NCI-H1930 (cell line): ENCODE measurements around the gene ADAMTSL1.

Experiments used
- DNase-seq, 2 experiments: peaks; one replicate each; lab custom pipeline; 2025; lab: John Stamatoyannopoulos, UW

The ADAMTSL1 gene

GRCh38 chr9:18467696-18468095, 6.3 kb upstream of the ADAMTSL1 start:
- DNase-seq, result no peak

DNA sequence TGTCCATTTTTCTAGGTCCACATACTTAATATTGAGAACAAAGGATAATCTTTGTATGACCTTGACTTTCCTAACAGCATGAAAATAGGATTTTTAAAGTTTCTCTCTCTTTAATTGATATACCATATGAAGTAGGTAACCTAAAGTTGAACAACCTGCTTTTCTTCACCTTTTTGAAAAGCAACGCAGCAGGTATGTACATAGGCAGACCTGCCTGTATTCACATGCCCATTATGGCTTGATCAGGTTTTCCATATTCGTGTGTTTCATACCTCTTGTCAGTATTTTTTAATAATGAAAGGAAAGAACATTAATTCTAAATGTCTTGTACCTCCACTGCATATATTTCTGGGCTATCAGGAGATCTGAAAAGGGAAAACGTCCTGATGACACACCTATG, 1.5 kb upstream of the ADAMTSL1 start:
- DNase-seq, result no peak

- DNase-seq, result no peak
These were observed 1.1 kb upstream of the ADAMTSL1 start for GRCh38 chr9:18472841-18473251.

DNA sequence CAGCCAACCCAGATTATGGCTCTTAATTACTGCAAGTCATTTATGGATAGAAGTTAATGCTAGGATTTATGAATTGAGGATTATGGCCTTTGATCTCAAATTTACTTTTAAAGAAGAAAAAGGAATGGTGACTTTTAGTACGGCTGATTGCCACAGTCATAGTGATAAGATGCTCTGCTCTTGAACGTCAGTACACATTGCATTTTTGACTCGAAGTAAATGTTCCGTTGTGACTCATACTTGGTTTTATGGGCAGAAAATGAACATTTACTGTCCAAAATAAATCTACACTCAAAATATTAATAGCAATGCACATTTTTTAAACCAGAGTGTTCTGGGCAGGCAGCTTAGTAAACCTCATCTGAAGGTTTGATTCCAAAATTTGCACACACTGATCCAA, 830 bp downstream of the ADAMTSL1 start:
- DNase-seq, result no peak

- DNase-seq, result no peak
These were observed 3.2 kb downstream of the ADAMTSL1 start for GRCh38 chr9:18477121-18477660.

DNA sequence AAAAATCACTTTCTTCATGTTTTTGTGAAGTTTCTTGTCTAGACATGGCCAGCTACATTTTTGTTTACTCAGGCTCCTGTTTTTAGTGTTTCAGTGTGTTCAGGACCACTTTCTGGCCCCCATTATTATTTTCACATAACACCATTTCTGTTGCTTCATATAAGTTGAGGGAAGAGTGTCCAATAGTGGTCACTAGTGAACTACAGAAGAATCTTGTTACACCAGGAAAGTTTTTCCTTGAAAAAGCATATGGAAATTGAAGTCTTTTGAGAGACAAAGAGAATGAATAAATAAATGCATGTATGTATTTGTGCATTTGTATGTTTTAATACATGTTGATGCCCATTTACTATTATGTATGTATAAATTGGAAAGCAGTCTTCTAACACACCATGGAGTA, 3.8 kb downstream of the ADAMTSL1 start:
- no peak for DNase-seq

DNA sequence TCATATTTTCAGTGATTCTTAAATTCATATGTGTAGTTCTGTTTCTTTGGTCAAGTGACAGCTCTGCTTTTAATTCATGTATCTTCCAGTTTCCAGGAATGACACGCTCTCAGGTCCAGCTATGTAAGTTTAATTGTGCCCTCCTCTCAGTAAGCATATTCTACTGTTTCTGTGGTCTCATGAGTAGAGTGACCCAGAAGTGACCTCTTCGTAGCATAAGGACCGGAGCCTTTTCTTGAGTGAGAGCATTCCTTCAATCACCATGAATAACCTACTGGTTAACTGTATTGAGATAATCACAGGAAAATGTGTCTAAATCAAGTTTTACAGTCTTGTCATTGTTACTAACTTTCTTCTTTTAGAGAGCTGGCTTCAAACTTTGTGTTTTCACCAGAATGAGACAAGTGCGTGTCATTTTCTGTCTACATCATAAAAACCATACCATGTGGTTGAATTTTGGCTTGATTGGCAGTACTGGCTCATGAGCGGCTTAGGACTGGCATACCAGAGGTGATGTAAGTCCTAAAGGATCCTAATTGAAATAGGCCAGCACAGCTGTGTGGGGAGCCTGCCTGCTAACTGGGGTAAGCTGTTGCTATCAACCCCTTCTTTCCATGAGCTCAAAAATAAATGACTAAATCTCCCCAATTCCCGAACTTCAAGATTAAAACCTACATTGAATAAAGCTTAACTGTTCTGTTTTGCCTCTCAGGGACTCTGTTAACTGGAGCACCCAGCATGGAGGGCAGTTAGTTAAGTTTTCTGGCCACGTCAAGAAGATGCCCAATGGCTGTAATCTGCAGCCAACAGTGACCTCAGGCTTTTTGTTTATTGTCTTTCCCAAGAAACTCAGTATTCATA, 4.8 kb downstream of the ADAMTSL1 start:
- no peak for DNase-seq

GRCh38 chr9:18479405-18479804, 5.5 kb downstream of the ADAMTSL1 start:
- no peak for DNase-seq

DNA sequence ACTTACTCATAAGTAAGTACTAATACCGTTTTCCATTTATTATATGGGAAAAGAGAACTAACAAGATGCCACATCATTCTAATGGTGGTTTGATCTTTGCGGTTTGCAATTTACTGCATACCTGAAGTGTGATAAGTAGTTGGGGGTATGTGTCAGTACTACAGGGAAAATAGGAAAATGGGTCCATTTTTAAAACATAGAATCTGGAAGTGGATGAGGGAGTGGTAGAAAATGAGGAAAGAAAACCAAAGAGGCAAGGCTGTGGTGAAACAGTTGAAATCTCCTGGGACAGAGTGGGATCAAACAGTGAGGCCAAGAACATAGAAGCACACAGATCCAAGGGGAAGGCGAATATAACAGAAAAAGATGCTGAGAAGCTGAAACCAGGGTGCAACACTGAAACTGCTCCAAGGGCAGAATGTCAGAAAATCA, 6.7 kb downstream of the ADAMTSL1 start:
- no peak for DNase-seq

DNA sequence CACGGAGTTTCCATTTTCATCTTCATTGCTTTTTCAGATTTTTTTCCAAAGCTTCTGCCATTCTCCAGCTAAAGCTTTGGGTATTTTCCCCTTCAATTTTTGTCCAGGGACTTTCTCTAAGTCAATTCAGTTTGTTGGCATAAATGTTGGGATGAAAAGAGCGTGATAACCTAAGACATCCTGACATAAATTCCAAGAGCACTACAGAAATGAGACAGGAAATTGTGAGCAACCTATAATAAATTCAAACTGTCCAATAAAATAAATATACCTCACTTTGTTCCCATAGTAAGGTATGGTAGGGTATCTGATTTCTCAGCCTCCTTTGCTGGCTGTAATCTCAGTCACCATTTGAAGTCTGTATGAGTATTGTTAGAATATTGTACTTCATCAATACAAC, 8.4 kb downstream of the ADAMTSL1 start:
- DNase-seq, result no peak

- DNase-seq, result no peak
These were observed 11.8 kb downstream of the ADAMTSL1 start for GRCh38 chr9:18485714-18486113.

- no peak for DNase-seq
These were observed 13.7 kb downstream of the ADAMTSL1 start for GRCh38 chr9:18487611-18488010.

DNA sequence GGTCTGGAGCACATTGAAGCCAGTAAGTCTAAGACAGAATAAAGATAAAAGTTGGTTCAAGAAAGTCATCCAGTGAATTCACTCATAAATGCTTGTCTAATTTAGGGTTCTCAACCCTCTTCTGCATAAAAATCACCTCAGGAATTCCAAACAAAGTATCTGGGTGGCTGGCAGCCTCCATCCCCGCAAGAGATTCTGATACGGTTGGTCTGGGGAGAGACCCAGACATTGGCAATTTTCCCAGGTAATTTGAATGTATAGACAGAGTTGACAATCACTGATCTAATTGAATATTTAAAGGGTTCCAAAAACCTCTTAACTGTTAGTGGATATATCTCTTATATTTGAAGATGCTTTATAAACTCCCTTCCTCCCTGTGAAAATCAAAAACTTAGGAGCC, 14.9 kb downstream of the ADAMTSL1 start:
- no peak for DNase-seq

GRCh38 chr9:18489861-18490260, 15.9 kb downstream of the ADAMTSL1 start:
- DNase-seq, result no peak

- DNase-seq, result no peak
These were observed 16.9 kb downstream of the ADAMTSL1 start for GRCh38 chr9:18490641-18491370.

- no peak for DNase-seq
These were observed 18.7 kb downstream of the ADAMTSL1 start for GRCh38 chr9:18492612-18493011.

GRCh38 chr9:18493451-18493993, 19.6 kb downstream of the ADAMTSL1 start:
- no peak for DNase-seq

DNA sequence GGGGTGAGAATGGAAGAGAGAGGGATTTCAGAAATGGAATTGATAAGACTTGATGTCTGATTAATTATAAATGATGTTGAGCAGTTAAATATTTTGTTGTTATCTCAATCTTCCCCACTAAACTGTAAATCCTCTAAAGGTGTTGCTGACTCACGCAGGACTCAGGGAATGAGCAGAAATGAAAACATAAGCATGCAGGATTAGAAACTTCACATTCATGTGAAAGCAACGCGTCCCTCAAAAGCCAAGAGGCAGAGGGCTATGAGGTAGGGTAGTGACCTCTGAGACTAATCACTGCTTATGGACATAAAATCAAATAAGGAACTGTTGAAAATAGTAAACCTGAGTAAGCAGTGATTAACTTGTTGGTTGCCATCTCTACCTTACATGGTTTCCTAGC, 21.1 kb downstream of the ADAMTSL1 start:
- DNase-seq, result no peak

DNA sequence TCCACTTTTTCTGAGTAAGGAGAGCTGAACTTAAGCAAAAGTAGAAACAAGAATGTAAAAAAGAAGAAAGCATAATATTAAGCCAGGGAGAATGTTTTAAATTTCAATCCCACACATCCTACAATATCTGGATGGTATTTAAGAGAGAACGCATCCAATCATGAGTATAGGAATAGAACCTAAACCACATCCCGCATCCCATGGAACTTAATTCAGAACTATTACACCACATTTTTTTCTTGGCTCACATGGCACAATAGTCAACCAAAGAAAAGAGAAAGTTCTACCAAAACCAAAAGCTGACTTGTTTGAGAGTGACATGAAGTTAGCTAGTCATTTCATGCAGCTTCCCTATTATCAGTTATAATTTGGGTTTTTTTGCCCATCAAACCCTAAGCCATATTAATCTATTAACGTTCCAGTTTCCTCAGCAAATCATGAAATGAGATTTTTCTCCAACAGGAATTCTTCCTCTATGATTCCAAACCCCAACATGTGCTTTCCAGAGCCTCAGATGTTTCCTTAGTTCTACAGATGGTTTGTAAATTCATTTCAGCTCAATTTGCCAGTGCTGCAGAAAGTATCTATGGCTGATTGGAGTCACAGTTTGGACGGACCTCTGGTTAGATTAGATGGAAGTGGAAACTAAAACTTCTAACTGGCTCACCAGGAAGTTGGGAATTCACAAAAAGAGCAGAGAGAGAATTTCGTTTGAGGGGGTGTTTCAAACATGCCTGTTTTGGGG, 22.5 kb downstream of the ADAMTSL1 start:
- no peak for DNase-seq

DNA sequence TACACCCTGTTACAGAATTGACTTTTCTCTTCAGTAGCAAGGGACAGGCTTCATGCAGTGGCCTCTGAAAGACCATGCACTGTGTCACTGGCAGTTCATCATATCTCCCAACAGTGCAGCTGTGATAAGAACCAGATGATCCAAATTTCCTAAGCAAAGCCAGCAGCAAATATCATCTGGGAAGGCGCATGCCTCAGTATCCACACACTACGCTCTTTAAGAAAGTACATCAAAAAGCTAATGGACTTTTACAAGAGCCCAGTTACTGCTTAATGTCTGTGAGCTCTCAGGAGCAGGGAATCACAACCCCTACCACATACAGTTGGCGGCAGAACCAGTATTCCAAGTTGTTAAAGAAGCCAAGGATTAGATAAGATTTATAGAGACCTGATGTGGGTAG, 25.1 kb downstream of the ADAMTSL1 start:
- DNase-seq, result no peak

DNA sequence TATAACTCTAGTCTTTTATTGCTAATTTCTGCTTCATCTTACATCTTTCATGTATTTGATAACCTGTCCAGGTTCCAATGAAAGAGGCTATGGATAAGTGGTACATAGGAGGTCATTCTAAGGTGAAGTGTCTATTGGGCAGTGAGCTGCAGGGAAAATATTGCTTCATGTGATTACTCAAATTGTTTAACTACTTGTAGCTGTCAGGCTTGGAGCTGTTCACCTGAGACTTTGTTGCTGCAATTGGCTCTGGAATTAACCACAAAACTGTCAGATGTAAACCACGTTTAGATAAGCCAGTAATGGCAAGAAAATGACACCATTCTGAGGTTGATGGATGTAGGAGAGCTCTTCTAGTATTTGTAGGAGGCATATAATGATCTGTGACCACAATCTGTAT, 26.0 kb downstream of the ADAMTSL1 start:
- DNase-seq, result no peak

DNA sequence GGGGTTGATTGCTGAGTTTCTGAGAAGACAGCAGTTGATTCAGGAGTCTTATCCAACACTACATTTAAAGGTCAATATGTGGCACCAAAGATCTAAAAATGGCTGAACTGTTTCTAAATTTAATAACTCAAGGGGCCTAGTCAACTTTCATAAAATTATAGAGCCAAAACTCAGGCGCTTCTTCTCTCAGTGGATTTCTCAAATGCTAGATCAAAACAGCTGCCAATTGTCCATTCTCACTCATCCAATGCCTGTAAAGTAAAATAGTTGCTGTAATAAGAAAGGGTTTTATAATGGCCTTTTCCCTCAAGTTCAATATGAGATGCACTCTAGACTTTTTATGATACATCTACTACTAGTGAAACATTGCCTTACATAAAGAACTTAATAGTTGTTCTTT, 26.5 kb downstream of the ADAMTSL1 start:
- DNase-seq, result no peak
